ENCODE results near the gene C20orf204.

C20orf204 gene

DNA sequence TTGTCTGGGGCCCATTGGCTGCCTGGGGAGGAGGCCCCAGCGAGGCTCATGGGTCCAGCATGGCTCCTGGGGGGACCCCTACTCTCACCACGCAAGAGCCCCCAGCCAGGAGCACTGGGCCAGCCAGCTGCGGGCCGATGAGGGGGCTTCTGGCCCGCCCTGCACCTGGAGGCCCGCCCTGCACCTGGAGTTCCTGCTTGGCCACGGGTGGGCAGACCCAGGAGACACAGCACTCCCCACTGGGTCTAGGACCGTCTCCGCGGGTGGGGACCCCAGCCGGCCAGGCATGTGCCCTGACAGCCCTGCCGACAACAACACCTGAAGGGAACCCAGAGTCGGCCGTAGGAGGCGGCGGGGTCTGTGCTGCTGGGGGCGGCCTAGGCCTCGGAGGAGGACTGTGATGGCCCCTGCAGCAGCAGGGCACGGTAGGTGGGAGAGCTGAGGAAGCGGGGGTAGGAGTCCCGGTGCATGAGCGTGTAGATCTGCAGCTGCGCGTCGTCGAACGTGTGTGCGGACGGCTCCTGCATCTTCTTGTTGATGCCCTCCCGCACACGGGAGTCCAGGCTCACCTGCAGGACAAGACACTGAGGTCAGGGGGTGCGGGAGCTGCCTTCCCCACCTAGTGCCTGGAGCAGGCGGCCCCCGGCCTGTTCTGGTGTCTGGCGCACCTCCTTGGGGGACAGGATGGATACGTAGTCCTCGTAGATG, 37.6 kb downstream of the C20orf204 start:
- no peak for DNase-seq

DNA sequence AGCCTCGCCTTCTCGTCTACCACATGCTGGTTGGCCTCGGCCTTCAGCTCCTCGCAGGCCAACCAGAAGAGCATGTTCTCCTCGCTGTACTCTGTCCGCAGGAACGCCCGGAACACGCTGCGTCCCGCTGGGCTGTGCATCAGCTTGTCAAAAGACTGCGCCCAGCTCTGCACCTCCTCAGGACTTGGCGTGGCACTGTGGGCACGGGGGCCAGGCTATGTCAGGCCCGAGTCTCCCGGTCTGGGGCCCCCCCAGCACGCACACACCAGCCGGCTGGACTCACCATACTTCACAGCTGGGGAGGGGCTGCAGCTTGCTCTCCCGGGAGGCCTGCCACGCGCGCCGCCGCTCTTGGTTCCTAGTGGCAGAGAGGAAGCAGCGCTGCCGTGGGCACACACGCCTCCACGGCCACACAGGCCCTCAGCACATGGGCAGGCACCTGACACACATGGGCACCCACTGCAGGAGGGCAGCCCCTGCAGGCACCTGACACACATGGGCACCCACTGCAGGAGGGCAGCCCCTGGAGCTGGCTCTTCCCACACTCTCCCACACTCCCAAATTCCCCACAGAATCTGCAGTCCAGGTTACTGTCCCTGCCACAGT, 38.3 kb downstream of the C20orf204 start:
- DNase-seq, result no peak

DNA sequence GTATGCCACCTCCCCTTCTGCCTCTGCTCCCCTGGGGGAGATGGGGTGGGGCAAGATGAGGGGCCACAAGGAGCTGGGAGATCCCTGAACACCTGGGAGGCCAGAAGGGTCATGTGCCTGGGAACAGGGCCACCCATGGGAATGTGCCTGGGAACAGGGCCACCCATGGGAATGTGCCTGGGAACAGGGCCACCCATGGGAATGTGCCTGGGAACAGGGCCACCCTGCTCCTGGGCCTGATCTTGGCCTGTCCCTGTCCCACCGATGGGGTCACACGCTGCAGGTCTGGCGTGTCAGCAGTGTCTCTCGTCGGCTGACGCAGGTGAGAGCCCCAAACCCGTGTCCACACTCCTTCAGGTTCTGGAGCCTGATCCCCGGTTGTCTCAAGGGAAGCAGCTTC, 39.0 kb downstream of the C20orf204 start:
- no peak for DNase-seq

DNA sequence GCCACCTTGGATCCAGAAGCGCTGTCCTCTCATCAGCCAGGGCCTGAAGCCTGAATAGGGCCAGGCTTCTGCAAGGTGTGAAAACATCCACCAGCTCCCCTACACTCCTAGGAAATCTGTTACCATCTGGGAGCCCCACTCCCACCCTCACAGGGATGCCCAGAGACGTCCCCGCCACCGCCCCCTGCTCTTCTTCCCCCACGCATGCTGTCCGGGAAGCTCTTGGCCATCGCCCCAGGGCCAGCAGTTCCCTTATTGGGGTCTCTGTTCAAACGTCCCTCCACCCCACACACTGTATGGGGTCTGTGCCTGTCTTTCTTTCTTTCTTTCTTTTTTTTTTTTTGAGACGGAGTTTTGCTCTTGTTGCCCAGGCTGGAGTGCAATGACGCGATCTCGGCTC, 39.6 kb downstream of the C20orf204 start:
- DNase-seq, result no peak

DNA sequence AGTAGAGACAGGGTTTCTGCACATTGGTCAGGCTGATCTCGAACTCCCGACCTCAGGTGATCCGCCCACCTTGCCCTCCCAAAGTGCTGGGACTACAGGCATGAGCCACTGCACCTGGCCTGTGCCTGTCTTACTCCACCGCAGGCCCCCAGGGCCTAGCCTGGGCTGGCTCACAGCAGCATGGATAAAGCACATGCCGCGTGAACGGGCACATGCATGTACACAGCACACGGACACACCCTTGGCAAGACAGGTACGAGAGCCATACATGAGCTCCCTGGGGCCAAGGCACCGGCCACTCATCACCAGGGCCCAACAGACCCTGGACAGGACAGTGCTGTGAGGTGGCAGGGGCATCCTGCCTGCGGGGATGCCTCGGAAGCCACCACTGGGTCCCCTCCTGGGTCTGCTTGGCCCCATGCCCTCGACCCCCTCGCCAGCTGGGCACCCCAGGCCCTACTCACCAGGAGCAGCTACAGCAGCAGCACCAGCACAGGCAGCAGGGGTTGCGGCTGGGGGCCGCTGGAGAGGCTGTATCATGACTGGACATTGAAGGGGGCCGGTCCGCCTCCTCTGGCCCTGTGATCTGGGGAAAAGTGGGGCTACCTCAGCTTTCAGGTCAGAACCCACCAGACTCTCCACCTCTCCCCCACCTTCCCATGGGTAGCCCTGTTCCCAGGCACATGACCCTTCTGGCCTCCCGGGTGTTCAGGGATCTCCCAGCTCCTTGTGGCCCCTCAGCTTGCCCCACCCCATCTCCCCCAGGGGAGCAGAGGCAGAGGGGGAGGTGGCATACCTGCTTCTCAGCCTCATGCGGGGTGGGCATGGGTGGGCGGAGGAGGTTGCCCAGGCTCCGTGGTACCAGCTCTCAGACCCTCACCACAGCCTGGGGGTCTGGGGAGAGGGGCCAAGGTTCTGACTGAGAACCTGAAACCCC, 40.3 kb downstream of the C20orf204 start:
- no peak for DNase-seq

DNA sequence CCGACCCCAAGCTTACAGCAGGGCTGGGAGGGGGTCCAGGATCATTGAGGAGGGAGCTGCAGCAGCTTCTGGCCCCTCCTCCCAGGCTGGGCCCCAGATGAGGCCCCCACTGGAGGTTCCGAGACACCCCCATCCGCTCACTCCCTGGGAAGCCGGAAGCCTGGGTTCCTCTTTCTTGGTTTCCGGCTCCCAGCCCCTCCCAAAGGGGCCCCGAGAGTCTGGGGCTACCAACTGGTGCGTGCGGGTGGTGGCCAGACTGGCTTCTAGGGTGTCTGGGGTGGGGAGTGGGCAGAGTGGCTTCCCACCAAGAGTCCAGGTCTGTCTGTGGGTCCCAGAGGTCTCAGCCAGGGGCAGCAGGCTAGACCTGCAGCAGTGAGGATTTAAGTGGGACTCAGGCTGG, 41.1 kb downstream of the C20orf204 start:
- no peak for DNase-seq

DNA sequence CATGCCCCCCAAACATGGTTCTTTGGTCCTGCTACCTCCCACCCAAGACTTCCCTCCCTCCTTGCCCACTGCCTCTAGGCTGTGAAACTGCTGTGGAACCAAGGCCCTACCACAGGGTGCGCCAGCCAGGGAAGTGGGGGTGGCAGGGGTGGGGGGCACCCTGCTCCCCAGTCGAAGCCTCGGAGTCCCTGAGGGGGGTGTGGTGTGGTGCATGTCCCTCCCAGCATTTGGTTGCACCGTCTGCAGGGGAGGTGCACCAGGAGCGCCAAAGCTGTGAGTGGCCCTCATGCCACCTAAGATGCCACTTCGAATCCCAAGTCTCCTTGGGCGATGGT, 41.5 kb downstream of the C20orf204 start:
- DNase-seq, result no peak

DNA sequence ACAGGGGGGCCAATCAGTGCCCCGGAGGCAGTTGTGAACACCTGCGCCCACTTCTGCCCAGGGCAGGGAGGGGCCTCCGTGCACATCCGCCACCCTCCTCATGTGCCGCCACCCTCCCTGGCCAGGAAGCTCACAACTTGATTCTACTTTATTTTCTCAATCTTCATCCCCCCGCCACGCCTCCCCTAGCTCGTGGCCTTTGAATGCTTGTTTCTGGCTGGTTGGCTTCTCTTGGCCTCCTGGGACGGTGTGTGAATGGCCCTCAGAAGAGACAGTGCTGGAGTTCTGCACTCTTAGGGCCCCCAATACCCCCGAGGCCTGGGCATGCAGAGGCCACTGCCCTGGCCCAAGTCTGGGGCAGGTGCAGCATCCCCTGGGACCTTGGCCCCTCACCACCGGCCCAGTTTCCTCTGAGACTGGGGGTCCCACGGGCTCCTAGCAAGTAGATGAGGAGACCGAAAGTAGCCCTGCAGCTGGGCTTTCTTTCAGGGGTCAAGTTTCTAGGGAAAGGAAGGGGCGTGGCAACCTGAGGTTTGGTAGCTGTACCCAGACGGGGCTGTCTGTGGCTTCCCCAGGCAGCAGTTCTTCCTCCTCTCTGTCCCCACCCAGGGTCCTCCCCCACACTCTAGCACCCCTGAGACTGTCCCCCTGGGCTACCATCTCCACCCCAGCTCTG, 42.0 kb downstream of the C20orf204 start:
- DNase-seq, result peak; percentile 60

DNA sequence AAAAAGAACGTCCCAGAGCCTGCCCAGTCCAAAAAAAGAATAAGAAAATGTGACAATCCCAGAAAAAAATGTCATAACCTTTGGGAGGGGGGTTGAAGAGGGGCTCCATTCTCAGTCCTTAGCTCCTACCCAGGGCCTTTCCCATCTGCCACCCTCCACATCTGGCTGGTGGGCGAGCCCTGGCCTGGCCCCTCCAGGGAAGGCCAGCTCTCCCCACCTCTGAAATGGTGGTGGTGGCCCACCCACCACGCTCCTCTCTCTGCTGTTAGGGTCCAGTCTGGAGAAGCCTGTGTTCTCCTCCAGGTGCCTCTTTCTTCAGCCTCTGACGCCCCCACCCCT, 42.9 kb downstream of the C20orf204 start:
- no peak for DNase-seq

DNA sequence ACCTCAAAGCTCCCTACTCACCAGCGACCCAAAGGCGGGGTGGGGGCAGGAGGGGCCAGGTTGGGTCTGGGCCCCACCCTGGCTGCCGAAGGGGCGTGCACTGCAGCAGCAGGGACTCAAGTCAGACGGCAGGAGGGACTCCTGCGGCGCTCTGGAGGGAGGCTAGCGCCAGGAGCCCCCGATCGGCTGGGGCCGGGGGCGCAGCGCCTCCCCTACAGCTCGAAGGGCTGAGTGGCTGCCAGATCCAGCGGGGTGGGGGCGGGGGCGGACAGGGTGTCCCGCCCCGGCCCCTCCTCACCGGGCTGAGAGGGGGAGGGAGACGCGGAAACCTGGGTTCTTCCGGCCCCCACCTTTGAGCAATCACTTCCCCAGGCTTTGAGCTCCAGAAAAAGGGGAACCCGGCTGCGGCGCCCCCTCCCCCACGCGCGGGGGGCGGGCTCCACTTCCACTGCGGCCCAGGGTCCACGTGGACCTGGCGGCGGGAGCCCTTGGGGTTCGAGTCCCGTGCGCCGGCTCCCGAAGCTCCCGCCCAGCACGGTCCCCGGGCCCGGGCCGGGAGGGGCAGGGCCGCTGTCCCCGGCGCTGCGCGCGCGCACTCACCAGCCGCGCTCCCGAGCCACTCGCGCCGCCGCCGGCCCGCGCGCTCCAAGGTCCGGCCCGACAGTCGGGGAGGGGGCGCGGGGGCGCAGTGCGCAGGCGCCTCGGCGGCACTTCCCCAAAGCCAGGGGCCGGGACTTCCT, 43.5 kb downstream of the C20orf204 start, which contains the start of gene RGS19:
Gene RGS19, minus strand, starts transcription at position 246 of the 740 bp plus-strand sequence. CDS start 2,632 bp downstream, outside the sequence.
- peak; percentile 64 for DNase-seq

DNA sequence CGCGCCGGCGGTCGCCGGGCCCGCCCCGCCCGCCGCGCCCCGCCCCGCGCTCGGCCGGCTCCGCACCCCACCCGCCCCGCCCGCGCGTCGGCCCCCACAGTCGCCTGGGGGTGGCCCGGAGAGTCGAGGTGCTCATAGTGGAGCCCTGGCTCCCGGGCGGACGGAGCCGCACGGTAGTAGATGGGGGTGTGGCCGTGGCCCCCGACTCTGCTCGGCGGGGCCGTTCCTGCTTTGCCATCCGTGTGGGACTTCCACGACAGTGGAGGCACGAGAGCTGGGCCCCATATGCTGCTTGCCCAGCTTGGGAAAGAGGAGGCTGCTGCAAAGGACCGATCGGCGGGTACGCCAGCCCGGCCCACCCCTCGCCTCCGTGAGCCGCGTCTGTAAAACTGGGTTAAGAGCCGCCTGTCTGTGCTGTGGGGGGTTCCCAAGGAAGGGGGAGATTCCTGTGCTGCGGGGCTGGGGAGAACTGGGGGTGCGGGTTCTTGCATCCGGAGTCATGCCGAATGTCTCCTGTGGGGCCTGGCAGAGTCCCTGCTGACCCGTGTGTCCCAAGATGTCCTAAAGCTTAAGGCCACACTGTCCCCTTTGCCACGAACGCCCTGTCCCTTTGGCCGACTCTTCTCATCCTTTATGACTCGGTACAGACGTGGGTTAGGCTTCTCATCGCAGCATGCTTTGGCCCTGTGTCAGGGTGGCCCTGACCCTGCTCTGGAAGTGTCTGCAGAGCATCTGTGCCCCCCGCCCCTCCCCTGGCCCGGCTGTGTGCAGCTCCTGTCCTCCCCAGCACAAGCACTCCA, 44.2 kb downstream of the C20orf204 start, which contains the start of gene OPRL1:
Gene OPRL1, plus strand, starts transcription at position 70 of the 800 bp plus-strand sequence. CDS start 12,639 bp downstream, outside the sequence.
- DNase-seq, result peak; percentile 41

DNA sequence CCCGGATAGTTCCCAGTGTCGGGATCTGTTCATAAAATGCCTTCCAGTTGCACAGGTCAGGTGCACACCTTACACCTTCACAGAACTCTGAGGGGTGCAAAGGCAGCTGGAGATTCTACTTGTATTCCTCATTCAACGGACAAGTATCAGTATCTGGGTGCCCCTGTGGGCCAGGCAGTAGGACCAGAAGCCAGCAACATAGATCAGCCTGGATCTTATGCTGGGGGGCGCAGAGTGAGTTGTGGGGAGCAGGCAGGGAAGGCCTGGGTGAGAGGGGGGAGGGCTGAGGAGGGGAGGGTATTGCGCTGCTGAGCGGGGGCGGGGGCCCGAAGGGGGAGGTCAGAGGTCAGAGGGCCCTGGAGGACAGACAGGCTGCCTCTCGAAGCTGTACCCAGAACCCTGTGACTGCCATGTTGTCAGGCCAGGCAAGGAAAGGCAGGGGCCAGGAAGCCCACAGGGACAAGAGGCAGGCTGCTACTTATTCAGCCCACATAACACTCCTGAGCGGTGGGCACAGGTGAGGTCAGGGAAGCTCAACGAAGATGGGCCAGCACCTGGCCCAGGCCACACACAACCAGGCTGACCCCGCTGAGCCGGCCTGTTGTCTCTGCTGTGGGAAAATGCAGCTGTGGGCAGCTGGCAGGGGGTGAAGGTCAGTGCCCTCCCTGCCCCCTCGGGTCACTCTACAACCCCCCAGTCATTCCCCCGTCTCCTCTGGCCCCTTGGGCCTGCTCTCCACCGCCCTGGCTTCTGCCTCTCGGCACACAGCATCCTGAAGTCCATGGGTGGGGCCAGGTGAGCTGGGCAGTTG, 45.0 kb downstream of the C20orf204 start:
- DNase-seq, result no peak

DNA sequence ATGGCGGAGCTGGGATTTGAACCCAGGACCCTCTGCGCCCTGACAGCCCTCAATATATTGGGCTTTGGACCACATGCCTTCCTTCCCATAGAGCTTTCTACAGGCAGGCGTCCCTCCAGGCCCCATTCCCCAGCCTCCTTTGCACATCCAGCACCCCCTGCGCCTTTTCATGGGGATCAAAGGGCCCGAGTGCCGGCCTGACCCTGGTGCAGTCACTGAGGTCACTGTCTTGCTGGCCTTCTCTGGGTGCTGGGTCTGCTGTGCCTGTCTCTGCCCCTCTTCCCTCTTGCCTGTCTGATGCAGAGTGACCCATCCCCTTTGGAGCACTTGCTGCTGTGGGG, 45.6 kb downstream of the C20orf204 start:
- no peak for DNase-seq

DNA sequence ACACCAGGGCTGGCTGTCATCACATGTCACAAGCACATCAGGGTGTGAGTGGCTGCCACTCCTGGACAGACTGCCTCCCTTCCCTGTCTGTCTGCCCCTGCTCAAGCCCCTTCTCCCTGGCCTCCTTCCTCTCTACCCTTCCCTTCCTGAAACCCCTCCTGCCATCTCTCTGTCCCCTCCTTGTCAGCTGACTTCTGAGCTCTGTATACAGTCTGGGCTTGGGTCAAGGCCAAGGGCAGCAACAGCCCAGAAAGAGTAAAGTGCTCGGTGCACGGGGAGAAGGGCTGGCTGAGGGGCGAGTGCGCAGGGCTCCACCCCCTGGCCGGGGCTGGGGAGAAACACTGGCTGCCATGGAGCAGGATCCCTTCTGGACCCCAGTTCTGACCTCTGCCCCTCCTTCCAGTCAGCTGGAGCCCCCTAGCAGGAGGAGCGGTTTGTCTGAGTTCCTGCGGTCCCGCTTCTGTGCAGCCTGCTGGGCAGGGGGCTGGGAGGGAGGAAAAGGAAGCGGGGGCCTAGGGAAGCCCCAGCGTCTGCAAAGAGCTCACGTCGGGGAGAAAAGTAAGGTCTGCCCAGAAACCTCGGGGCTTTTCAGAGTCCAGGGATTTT, 46.2 kb downstream of the C20orf204 start:
- no peak for DNase-seq

DNA sequence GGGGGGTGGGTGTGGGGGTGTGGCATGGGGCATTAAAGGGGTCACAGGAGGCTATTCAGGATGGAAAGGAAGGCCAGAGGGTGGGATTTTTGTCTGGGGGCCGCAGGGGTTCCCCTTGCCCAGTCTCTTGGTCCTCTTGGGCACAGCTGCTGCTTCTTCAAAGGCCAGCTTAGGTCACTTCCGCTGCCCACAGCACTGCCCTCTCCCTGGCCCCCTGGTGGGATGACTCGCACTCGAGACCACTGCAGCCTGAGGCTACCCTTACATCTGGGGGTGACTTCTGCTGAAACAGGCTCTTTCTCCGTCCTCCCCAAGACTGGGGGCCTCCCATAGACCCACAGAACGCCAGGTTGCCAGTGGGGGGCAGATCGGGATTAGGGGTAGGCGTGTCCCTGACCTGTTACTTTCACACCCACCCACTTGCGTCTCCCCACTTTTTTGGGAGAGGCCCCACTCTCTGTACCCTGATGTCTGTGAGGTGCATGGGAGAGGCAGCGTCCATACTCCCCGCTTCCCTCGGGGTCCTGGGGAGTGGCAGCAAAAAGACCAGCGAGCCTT, 46.9 kb downstream of the C20orf204 start:
- no peak for DNase-seq

DNA sequence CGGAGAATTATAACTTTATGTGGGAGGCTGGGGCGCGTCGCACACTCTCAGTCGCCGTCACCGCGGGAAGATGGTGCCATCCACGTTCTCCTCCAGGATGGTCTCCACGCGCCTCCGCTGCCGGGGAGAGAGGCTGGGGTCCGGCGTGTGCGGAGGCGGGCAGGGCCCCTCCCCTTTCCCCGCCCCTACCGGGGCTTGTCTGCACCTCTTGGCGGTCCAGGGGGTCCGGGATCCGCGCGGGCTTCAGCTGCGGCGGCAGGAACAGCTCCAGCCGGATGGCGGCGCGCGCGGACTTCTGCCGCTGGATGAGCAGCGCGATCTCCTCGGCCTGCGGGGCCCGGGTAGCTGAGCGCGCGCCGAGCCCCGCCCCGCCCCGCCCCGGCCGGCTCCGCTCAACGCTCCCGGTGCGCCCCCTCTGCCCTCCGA, 47.4 kb downstream of the C20orf204 start:
- DNase-seq, result peak; percentile 68

DNA sequence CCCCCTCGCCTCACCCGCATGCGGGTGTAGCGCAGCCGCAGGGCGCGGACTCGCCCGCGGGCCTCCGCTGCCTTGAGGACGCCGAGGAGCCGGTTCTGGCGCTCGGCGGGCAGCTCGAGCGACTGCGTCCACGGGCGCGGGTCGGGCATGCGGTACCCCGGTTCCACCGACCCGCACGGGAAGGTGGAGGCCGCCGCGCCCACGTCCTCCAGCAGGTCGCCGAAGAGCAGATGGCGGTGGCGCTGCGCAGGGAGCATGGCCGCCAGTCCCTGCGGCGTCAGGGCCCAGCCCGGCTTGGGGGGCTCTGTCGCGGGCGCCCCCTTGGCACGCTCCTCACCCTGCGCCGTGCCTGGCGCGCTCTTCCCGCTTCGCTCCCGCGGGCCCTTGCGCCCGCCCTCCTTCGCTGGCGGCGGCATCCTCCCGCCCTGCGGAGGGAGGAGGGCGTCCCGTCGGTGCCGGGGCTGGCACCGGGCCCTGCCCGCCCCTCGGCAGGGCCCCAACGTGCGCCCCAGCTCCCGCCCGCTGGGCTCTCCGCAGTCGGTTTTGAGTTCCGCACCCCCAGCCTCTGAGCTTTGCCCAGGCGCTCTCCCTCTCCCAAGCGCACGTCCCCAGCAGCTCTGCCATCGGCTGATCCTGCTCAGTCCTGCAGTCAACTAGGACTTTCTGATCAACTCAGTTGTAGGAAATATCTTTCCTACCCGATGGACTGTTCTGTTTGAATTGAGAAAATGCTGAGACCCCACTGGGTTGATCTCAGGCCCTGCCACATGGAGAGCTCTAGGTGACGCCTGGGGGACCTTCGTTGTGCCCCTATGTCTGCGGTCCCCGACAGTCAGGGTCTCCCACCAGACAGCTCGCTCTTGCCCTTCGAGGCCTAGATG, 48.1 kb downstream of the C20orf204 start, which contains the start of gene LKAAEAR1:
Gene LKAAEAR1, minus strand, starts transcription at position 595 of the 881 bp plus-strand sequence. Its CDS starts 179 bp downstream, at position 416.
- DNase-seq, result no peak

DNA sequence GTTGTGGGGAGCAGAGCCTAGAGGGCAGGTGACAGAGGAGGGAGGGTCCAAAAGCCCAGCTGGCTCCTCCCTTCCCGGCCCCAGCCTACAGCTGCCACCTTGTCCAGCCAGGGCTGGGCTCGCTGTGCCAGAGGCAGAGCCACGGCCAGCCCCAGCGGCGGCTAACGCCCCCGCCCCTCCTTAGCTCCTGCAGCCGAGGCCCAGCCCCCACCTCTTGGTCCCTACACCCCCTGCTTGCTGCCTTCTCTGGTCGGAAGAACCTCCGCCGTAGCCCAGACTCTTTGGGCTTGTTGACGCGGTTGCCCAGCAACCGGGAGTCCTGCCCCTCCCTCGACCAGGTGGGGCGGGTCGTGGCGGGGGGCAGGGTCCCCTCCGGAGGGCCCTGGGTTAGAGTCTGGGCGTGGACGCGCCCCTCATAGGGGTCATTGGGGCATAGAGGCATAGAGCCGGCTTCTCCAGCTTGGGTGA, 48.7 kb downstream of the C20orf204 start:
- DNase-seq, result no peak

DNA sequence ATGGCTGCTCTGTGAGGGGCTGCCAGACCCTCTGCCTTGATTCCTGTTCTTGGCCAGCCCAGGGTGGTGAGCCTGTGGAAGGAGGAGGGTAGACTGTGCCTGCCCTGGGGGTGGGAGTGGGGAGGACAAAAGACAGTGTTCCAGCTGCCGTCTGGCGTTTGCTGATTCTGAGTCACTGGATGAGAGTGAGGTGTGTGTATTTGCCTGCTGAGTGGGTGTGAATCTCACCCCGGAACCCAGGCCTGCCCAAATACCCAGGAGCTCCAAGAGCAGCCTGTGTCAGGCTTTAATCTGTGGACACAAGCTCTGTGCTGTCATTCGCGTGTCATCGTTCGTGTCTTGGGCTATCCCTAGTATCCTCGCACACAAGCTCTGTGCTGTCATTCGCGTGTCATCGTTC, 50.8 kb downstream of the C20orf204 start:
- no peak for DNase-seq

All from activated CD4-positive, alpha-beta T cell treated with anti-CD3 and anti-CD28 coated beads, Interleukin-2, amount 50 U/mL, for 1 hour (primary cell).